HG03354 (cell line): ENCODE results near the gene SLC12A7.
"Not testable (repeated sequence)": the region's sequence is repeated elsewhere in the genome, so short reads cannot be mapped to it uniquely, and the experiment has no call there.

Experiments used
- ATAC-seq: cut with Tn5 transposase; IDR thresholded peaks from one replicate; pipeline ENCODE4 v1.9.1; 2021; ENCODE audit warnings: mild to moderate bottlenecking; ENCODE audit not compliant: unreplicated experiment, poor library complexity, severe bottlenecking

SLC12A7 gene

GRCh38 chr5:1101961-1102713, 9.7 kb downstream of the SLC12A7 start:
- ATAC-seq, result no peak

DNA sequence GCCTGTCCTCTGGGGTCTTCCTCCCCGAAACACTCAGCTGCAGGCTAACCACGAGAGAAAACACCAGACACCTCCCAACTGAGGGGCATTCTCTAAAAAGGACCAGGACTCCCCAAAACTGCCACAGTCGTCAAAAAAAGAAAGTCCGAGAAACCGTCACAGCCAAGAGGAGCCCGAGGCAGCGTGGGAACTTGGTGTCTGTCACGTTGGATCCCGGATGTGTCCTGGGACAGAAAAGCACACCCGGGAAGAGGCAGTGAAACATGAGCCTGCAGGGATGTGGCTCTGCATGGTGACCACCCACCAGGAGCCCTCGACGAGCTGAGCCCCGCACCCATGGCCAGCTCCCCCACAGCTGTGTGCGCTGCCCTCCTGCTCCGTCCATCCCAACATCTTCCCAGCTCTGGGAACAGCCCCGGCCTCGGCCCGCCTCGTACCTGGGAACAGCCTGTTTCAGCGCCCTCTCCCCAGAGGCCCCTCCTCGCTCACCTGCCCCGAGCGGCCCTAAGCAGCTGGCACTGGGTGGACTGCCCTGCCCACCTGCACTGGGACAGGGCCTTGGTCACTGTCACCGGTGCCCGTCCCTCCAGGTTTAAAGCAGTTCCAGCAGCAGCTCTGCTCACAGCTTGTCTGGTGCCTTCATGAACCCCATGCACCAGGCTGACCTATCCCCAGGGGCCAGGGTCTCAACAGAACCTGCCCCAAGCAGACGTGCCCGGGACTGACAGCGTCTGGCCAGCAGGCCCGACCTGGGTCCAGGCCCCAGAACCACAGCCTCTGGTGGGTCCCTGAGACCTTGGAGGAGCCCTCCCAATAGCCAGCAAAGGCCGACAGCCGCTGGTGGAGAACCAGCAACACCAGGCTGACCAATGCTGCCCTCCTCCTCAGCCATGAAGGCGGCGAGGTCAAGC, 10.9 kb downstream of the SLC12A7 start:
- no peak for ATAC-seq

DNA sequence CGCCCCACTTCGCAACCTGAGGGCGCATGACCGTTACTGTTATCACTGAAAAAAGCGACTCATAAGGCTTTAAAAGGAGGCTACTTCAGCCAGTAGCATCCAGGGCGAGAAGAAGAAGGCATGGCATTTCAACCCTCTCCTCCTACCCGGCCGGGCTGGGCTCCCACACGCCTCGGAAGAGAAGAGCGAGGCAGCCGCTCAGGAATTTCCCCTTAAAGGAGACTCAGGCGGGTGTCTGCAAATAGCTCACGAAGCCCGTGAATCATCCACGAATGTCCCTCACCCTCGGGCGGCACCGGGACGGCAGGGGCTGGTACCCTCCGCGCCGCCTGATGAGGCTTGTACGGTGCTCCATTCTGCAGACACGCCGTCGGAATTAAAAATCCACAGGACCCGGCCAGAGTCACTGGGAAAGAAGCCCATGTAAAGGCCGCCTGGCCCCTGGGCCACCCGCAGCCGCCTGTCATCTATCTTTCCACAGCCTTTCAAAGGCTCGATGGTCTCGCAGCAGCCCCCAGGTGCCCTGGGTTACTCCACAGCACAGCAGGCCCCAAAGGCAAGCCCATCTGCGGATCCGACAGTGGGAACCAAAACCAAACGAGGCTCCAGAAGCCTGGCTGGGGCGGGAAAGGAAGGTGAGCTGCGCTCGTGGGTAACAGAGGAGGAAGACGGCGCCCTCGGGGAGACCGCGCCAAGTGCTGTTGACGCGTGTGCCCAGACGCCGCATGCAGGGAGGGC, 11.8 kb downstream of the SLC12A7 start:
- no peak for ATAC-seq

GRCh38 chr5:1098986-1099597, 12.8 kb downstream of the SLC12A7 start:
- ATAC-seq, result no peak

- not testable (repeated sequence) for ATAC-seq
Measured at GRCh38 chr5:1097988-1098385, 13.9 kb downstream of the SLC12A7 start.

GRCh38 chr5:1097381-1097987, 14.4 kb downstream of the SLC12A7 start:
- no peak for ATAC-seq

GRCh38 chr5:1096838-1097237, 15.0 kb downstream of the SLC12A7 start:
- no peak for ATAC-seq

DNA sequence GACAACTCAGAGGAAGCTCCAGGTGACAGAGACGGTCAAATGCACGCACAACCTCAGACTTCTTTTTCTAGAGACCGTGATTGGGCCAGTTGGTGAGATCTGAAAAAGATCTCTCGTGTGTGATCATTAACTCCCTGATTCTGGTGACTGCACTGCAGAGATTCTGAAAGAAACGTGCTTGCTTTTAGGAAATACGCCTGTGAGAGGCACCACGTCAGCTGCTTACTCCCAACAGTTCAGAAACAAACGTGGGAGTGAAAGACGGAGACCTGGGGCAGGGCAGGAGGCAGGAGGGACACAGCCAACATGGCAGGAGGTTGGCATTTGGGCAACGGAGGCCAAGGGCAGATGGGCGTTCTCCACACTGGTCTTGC, 15.9 kb downstream of the SLC12A7 start:
- ATAC-seq, result no peak

GRCh38 chr5:1095302-1095989, 16.4 kb downstream of the SLC12A7 start:
- no peak for ATAC-seq

- ATAC-seq, result no peak
Measured at GRCh38 chr5:1094670-1095190, 17.1 kb downstream of the SLC12A7 start.

- ATAC-seq, result no peak
Measured at GRCh38 chr5:1093361-1093760, 18.5 kb downstream of the SLC12A7 start.

GRCh38 chr5:1092122-1092521, 19.7 kb downstream of the SLC12A7 start:
- ATAC-seq, result no peak

DNA sequence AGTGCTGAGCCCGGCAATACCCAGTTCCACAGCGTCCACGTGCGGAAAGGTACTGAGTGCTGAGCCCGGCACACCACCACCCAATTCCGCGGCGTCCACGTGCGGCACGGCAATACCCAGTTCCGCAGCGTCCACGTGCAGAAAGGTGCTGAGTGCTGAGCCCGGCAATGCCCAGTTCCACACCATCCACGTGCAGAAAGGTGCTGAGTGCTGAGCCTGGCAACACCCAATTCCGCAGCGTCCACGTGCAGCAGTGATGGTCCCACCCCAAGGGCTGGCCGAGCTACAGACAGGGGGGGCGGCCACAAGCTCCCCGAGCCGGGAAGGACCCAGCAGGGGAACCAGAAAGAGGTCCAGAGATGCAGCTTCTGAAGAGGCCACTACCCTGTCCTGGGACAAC, 20.2 kb downstream of the SLC12A7 start:
- ATAC-seq, result no peak

GRCh38 chr5:1090538-1090937, 21.3 kb downstream of the SLC12A7 start:
- no peak for ATAC-seq

DNA sequence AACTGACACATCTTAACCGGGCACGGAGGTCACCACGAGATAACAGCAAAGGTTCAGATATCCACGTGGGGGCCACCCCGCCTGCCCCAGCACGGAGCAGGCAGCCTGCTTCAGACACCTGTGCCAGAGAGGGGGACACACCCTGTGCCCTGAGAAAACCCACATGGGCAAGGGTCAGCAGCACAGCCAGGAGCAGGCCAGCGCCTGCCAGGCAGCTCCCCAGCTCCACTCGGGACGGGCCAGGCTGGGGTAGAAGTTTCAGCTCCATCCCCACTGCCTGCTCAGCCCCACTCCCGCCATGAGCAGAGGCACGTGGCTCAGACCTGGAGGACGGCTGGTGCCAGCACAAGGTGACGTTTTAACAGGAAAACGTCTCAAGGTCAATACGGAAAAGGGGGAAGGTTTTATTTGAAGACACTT, 22.2 kb downstream of the SLC12A7 start:
- ATAC-seq, result no peak

DNA sequence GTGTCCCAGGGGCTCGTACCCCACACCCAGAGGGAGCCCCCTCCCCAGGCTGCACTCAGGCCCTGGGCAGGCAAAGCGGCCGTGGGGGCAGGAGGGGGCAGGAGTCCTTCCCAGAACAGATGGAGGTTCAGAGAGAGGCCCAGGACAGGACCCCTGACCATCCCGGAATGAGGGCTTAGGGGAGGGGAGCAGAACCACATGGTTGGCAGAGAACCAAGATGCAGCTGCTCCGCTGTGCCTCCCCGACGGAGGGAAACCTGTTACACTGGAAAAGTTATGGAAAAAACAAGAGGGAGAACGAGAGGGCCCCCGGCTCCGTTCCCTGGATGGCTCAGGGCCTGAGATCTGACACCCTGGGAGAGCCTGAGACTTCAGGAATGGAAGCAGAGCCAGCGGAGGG, 22.7 kb downstream of the SLC12A7 start:
- no peak for ATAC-seq

DNA sequence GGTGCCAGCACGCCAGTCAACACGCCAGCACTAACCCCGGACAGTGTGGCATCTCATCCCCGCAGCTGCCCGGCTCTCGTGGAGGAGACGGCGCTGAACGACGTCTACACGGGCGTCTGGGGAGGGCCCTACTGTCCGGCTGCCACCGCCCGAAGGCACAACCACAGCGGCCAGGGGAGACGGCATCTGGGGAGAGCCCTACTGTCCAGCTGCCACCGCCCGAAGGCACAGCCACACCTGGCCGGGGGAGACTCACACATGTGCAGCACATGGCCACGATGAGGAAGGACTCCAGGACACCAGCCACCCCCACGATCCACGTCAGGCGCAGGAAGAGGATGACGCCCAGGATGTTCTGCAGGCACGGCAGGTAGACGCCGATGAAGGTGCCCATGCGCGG, 23.1 kb downstream of the SLC12A7 start:
- ATAC-seq, result no peak

DNA sequence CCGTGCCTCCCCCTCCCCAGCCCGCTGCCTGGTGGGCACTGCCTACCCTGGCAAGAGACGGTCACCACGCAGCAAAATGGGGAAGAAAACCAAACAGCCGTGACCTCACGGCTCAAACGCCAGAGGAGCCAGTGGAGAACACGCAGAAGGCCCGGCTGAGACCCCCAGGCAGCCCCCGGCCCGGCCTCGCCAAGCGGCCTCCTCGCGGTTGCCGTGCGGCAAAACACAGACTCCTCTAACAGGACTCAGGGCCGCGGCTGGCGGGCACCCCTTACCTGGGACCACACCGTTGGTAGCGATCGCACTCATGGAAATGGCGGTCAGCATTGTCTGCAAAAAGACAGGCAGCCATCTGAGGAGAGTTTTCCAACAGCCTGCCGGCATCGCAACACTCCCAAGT, 23.8 kb downstream of the SLC12A7 start:
- ATAC-seq, result no peak

GRCh38 chr5:1087428-1087827, 24.4 kb downstream of the SLC12A7 start:
- no peak for ATAC-seq
